ENCODE measurements around the gene KRT81.

The KRT81 gene

GRCh38 chr12:52245962-52246569, 45.3 kb downstream of the KRT81 start:
- Histone ChIP-seq H2AFZ (ENCODE audit: low read length) (no peak overlapping the region), H3K27me3 (ENCODE audit: insufficient read depth, low read length, poor library complexity, severe bottlenecking) (no peaks in the 10 kb centered on the region), H3K4me3 (ENCODE audit: low read length, poor library complexity, severe bottlenecking) (no peak overlapping the region), H4K20me1 (ENCODE audit: insufficient read depth, low read length, poor library complexity, severe bottlenecking) (no peaks in the 10 kb centered on the region), H3K36me3 (ENCODE audit: insufficient read depth, low read length) (no peaks in the 10 kb centered on the region), H3K9me3 (ENCODE audit: insufficient read depth, low read depth, low read length) (no peaks in the 10 kb centered on the region), H3K79me2 (ENCODE audit: insufficient read depth, low read length) (no peaks in the 10 kb centered on the region), H3K9me2 (replicated peaks; ENCODE audit: low read depth, low read length) (no peaks in the 10 kb centered on the region), H3F3A (ENCODE audit: low read depth) (no peaks in the 10 kb centered on the region), H3K9ac (ENCODE audit: low read depth, low read length, poor library complexity, severe bottlenecking) (no peak overlapping the region), H3K4me1 (ENCODE audit: insufficient read depth, low read length, poor library complexity, severe bottlenecking) (no peaks in the 10 kb centered on the region), H3K4me2 (ENCODE audit: low read depth, low read length, poor library complexity, severe bottlenecking) (no peak overlapping the region)
- TF ChIP-seq EZH2phosphoT487 (IDR thresholded peaks at IDR 0.05; ENCODE audit: borderline replicate concordance) (no peak), CTCF (conservative IDR thresholded peaks at IDR 0.05; ENCODE audit: low read length) (no peak)

- Histone ChIP-seq H3K4me3 (ENCODE audit: low read length, poor library complexity, severe bottlenecking) (no peak overlapping the region), H3K9me2 (replicated peaks; ENCODE audit: low read depth, low read length) (no peaks in the 10 kb centered on the region), H4K20me1 (ENCODE audit: insufficient read depth, low read length, poor library complexity, severe bottlenecking) (no peaks in the 10 kb centered on the region), H3K36me3 (ENCODE audit: insufficient read depth, low read length) (no peaks in the 10 kb centered on the region), H2AFZ (ENCODE audit: low read length) (no peak overlapping the region), H3K79me2 (ENCODE audit: insufficient read depth, low read length) (no peaks in the 10 kb centered on the region), H3K9ac (ENCODE audit: low read depth, low read length, poor library complexity, severe bottlenecking) (no peak overlapping the region), H3K4me2 (ENCODE audit: low read depth, low read length, poor library complexity, severe bottlenecking) (no peak overlapping the region), H3K9me3 (ENCODE audit: insufficient read depth, low read depth, low read length) (no peaks in the 10 kb centered on the region), H3F3A (ENCODE audit: low read depth) (no peaks in the 10 kb centered on the region), H3K27me3 (ENCODE audit: insufficient read depth, low read length, poor library complexity, severe bottlenecking) (no peaks in the 10 kb centered on the region), H3K4me1 (ENCODE audit: insufficient read depth, low read length, poor library complexity, severe bottlenecking) (no peaks in the 10 kb centered on the region)
- TF ChIP-seq EZH2phosphoT487 (IDR thresholded peaks at IDR 0.05; ENCODE audit: borderline replicate concordance) (no peak), CTCF (conservative IDR thresholded peaks at IDR 0.05; ENCODE audit: low read length) (no peak)
Measured at GRCh38 chr12:52245259-52245961, 45.9 kb downstream of the KRT81 start.

- no peak for TF ChIP-seq CTCF (conservative IDR thresholded peaks at IDR 0.05; ENCODE audit: low read length)
- no peak for TF ChIP-seq EZH2phosphoT487 (IDR thresholded peaks at IDR 0.05; ENCODE audit: borderline replicate concordance)
- Histone ChIP-seq H3K27me3 (ENCODE audit: insufficient read depth, low read length, poor library complexity, severe bottlenecking) (no peaks in the 10 kb centered on the region), H3K4me2 (ENCODE audit: low read depth, low read length, poor library complexity, severe bottlenecking) (no peak overlapping the region), H3K4me3 (ENCODE audit: low read length, poor library complexity, severe bottlenecking) (no peak overlapping the region), H3K4me1 (ENCODE audit: insufficient read depth, low read length, poor library complexity, severe bottlenecking) (no peaks in the 10 kb centered on the region), H4K20me1 (ENCODE audit: insufficient read depth, low read length, poor library complexity, severe bottlenecking) (no peaks in the 10 kb centered on the region), H3K9me3 (ENCODE audit: insufficient read depth, low read depth, low read length) (no peaks in the 10 kb centered on the region), H3K79me2 (ENCODE audit: insufficient read depth, low read length) (no peaks in the 10 kb centered on the region), H3K9me2 (replicated peaks; ENCODE audit: low read depth, low read length) (no peaks in the 10 kb centered on the region), H3K9ac (ENCODE audit: low read depth, low read length, poor library complexity, severe bottlenecking) (no peak overlapping the region), H2AFZ (ENCODE audit: low read length) (no peak overlapping the region), H3F3A (ENCODE audit: low read depth) (no peaks in the 10 kb centered on the region), H3K36me3 (ENCODE audit: insufficient read depth, low read length) (no peaks in the 10 kb centered on the region)
Measured at GRCh38 chr12:52244615-52244994, 46.7 kb downstream of the KRT81 start.
